ENCODE measurements around the gene INSIG1.

DNA sequence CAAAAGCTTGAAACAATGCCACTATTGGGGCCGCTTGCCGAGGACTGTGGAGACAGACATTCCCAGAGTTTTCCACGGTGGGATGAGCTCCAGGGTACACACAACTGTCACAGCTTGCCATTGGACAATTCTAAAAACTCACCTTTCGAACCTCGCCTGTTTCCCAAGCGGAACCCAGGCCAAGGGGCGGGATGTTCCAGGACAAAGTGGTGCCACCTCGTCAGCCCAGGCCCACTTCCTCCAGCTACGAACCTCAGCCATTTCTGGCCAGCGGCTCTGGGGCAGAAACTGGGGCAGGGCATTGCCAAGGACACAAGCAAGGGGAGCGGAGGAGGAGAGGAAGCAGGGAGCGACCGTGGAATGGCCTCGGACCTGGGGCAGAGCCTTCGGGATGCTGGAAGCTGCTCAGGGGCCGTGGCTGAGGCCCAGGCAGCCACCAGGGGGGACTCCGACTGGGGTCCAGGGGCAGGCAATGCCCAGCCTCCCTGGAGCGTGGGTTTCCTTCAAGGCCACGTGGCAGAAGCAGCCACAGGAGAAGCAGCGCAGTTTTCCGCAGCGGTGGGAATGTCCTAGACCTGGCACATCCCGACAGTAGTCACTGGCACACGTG lies 44.7 kb upstream of the INSIG1 start:
- no peak for TF ChIP-seq USF1 (IDR thresholded peaks at IDR 0.05; ENCODE audit: borderline replicate concordance, low read depth)
- TF ChIP-seq POLR2AphosphoS5 (IDR thresholded peaks at IDR 0.05; ENCODE audit: low read depth, low read length): no peak
- TF ChIP-seq, protein P1, sequence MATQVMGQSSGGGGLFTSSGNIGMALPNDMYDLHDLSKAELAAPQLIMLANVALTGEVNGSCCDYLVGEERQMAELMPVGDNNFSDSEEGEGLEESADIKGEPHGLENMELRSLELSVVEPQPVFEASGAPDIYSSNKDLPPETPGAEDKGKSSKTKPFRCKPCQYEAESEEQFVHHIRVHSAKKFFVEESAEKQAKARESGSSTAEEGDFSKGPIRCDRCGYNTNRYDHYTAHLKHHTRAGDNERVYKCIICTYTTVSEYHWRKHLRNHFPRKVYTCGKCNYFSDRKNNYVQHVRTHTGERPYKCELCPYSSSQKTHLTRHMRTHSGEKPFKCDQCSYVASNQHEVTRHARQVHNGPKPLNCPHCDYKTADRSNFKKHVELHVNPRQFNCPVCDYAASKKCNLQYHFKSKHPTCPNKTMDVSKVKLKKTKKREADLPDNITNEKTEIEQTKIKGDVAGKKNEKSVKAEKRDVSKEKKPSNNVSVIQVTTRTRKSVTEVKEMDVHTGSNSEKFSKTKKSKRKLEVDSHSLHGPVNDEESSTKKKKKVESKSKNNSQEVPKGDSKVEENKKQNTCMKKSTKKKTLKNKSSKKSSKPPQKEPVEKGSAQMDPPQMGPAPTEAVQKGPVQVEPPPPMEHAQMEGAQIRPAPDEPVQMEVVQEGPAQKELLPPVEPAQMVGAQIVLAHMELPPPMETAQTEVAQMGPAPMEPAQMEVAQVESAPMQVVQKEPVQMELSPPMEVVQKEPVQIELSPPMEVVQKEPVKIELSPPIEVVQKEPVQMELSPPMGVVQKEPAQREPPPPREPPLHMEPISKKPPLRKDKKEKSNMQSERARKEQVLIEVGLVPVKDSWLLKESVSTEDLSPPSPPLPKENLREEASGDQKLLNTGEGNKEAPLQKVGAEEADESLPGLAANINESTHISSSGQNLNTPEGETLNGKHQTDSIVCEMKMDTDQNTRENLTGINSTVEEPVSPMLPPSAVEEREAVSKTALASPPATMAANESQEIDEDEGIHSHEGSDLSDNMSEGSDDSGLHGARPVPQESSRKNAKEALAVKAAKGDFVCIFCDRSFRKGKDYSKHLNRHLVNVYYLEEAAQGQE (IDR thresholded peaks at IDR 0.05; ENCODE audit: low read depth, low read length): no peak
- TF ChIP-seq, protein P2, sequence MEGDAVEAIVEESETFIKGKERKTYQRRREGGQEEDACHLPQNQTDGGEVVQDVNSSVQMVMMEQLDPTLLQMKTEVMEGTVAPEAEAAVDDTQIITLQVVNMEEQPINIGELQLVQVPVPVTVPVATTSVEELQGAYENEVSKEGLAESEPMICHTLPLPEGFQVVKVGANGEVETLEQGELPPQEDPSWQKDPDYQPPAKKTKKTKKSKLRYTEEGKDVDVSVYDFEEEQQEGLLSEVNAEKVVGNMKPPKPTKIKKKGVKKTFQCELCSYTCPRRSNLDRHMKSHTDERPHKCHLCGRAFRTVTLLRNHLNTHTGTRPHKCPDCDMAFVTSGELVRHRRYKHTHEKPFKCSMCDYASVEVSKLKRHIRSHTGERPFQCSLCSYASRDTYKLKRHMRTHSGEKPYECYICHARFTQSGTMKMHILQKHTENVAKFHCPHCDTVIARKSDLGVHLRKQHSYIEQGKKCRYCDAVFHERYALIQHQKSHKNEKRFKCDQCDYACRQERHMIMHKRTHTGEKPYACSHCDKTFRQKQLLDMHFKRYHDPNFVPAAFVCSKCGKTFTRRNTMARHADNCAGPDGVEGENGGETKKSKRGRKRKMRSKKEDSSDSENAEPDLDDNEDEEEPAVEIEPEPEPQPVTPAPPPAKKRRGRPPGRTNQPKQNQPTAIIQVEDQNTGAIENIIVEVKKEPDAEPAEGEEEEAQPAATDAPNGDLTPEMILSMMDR (IDR thresholded peaks at IDR 0.05): no peak

Measured in SK-N-SH (cell line).